GM10266 (cell line): ENCODE measurements around the gene PPBP.
"Not testable (repeated sequence)": the region's sequence is repeated elsewhere in the genome, so short reads cannot be mapped to it uniquely, and the experiment has no call there.

ENCODE experiments used
- DNase-seq: peaks from one replicate; pipeline ENCODE4 v3.0.0; 2012; ENCODE audit errors: extremely low spot score
- CTCF ChIP-seq: IDR thresholded peaks from 2 replicates; pipeline ENCODE4 v1.5.1; 2012; ENCODE audit warnings: mild to moderate bottlenecking, low read depth; ENCODE audit not compliant: control insufficient read depth, insufficient read depth; ENCODE audit errors: missing control alignments

Gene PPBP

GRCh38 chr4:73970945-73971344 is 17.0 kb downstream of the PPBP start:
- TF ChIP-seq CTCF, result no peak
- no peak for DNase-seq

GRCh38 chr4:73970011-73970410 is 18.0 kb downstream of the PPBP start:
- no peak for DNase-seq
- no peak for TF ChIP-seq CTCF

GRCh38 chr4:73967866-73968265 is 20.1 kb downstream of the PPBP start:
- no peak for TF ChIP-seq CTCF
- no peak for DNase-seq

- TF ChIP-seq CTCF, result peak; percentile 9
- no peak for DNase-seq
Observed at GRCh38 chr4:73964862-73965611, 23.0 kb downstream of the PPBP start.

- TF ChIP-seq CTCF, result no peak
Observed at GRCh38 chr4:73962724-73963123, 25.3 kb downstream of the PPBP start.

GRCh38 chr4:73959041-73959440 is 28.9 kb downstream of the PPBP start:
- not testable (repeated sequence) for DNase-seq

More at GRCh38 chr4:73962724-73963123, 25.3 kb downstream of the PPBP start:
- DNase-seq, result no peak

GRCh38 chr4:73952352-73952751 is 35.6 kb downstream of the PPBP start:
- no peak for DNase-seq
- no peak for TF ChIP-seq CTCF

- DNase-seq, result not testable (repeated sequence)
Observed at GRCh38 chr4:73950376-73950920, 37.5 kb downstream of the PPBP start.
